Body of pancreas (tissue), 4 donors: ENCODE data around the gene LRRC45.

ENCODE experiments used
- POLR2A ChIP-seq, 3 donors: fragments of 450-650 bp; IDR thresholded peaks; one replicate each; pipeline ENCODE4 v1.6.1; 2016; ENCODE audit warnings: antibody characterized with exemption in 3 of 3, mild to moderate bottlenecking in 2 of 3
- TF ChIP-seq, protein P1 (sequence below), 7 experiments: fragments of 450-650 bp in 4 of 7; fragments of 200-600 bp in 3 of 7; sonication (generic) in 3 of 7; IDR thresholded peaks; one replicate each; pipeline ENCODE4 v1.5.1; 2016 to 2019; ENCODE audit warnings: antibody characterized with exemption in 7 of 7

GRCh38 chr17:82001571-82002056 lies 21.5 kb upstream of the LRRC45 start:
- no peak for TF ChIP-seq POLR2A (IDR thresholded peaks at IDR 0.05)
- TF ChIP-seq, protein P1, sequence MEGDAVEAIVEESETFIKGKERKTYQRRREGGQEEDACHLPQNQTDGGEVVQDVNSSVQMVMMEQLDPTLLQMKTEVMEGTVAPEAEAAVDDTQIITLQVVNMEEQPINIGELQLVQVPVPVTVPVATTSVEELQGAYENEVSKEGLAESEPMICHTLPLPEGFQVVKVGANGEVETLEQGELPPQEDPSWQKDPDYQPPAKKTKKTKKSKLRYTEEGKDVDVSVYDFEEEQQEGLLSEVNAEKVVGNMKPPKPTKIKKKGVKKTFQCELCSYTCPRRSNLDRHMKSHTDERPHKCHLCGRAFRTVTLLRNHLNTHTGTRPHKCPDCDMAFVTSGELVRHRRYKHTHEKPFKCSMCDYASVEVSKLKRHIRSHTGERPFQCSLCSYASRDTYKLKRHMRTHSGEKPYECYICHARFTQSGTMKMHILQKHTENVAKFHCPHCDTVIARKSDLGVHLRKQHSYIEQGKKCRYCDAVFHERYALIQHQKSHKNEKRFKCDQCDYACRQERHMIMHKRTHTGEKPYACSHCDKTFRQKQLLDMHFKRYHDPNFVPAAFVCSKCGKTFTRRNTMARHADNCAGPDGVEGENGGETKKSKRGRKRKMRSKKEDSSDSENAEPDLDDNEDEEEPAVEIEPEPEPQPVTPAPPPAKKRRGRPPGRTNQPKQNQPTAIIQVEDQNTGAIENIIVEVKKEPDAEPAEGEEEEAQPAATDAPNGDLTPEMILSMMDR (IDR thresholded peaks at IDR 0.05), result no peak
